Endothelial cell of umbilical vein (primary cell): ENCODE data around the gene WNT9A.

Experiments
- POLR2A ChIP-seq: IDR thresholded peaks from 2 replicates; pipeline ENCODE4 v1.6.1; 2012; ENCODE audit warnings: low read depth, mild to moderate bottlenecking, control low read depth, low read length
- TF ChIP-seq, protein P1 (sequence below), 2 donors: IDR thresholded peaks; 1 replicate in 1 of 2; 2 replicates in 1 of 2; pipeline ENCODE4 v1.5.1; 2011; ENCODE audit warnings: low read length in 2 of 2, mild to moderate bottlenecking in 2 of 2, moderate library complexity in 2 of 2, control low read depth in 1 of 2, inconsistent platforms in 1 of 2, low read depth in 1 of 2; ENCODE audit not compliant: insufficient read depth in 1 of 2; ENCODE audit errors: extremely low read depth in 1 of 2

DNA sequence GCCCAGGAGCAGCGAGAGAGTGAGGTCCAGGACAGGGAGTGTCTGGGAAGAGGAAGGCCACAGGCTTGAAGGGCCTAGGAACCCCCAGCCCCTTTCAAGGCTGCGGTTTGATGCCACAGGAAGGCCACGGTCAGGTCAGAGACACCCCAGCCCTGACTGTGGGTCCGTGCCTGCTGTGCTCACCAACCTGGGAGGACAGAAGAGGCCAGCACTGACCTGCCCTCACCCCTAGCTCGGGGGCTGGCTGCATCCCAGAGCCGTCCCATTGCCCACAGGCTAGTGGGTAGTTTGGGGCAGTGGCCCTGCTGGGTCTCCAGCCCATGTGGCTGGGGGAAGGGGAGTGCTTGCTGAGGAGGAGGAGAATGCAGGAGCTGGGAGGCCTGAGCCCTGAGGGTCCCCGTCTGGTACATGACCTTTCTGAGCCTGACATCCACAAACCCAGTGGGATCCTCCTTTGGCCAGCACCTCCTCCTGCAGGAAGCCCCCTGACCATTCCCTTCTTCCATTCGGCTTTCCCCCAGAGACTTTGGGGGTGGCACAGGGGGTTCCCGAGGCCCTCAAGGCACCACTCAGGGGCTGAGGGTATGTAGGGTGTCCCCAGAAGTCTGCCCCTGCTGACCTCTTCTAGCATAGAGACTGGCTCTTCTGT, 54.3 kb downstream of the WNT9A start:
- TF ChIP-seq, protein P1, sequence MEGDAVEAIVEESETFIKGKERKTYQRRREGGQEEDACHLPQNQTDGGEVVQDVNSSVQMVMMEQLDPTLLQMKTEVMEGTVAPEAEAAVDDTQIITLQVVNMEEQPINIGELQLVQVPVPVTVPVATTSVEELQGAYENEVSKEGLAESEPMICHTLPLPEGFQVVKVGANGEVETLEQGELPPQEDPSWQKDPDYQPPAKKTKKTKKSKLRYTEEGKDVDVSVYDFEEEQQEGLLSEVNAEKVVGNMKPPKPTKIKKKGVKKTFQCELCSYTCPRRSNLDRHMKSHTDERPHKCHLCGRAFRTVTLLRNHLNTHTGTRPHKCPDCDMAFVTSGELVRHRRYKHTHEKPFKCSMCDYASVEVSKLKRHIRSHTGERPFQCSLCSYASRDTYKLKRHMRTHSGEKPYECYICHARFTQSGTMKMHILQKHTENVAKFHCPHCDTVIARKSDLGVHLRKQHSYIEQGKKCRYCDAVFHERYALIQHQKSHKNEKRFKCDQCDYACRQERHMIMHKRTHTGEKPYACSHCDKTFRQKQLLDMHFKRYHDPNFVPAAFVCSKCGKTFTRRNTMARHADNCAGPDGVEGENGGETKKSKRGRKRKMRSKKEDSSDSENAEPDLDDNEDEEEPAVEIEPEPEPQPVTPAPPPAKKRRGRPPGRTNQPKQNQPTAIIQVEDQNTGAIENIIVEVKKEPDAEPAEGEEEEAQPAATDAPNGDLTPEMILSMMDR (IDR thresholded peaks at IDR 0.05; ENCODE audit: extremely low read depth in 1 of 2, insufficient read depth in 1 of 2, low read depth in 1 of 2, low read length in 2 of 2) = no peak
- TF ChIP-seq POLR2A = no peak
